HEK293 (cell line): ENCODE results near the gene MERTK.

Experiments used
- CTCF ChIA-PET: fragments of 350-600 bp; formaldehyde crosslinking; extraction: SDS; loops from one replicate; lab custom pipeline; 2021; ENCODE audit warnings: antibody characterized with exemption; lab: Yijun Ruan, JAX
- POLR2A ChIA-PET: fragments of 300-600 bp; formaldehyde crosslinking; extraction: SDS; loops from one replicate; lab custom pipeline; 2020; ENCODE audit warnings: antibody characterized with exemption, inconsistent platforms; lab: Yijun Ruan, JAX
- H3K27ac ChIP-seq: fragments of 200-500 bp; sonication (Bioruptor generic); 2 replicates; pipeline ENCODE4 v1.5.1; 2014; ENCODE audit warnings: low read depth, low read length, control low read depth, inconsistent platforms; ENCODE audit errors: extremely low read depth
- H3K36me3 ChIP-seq, 2 experiments: fragments of 200-500 bp in 1 of 2; sonication (Bioruptor generic) in 1 of 2; 1 replicate in 1 of 2; 2 replicates in 1 of 2; pipeline ENCODE4 v1.5.1; 2014 to 2017; ENCODE audit warnings: inconsistent platforms in 2 of 2, low read length in 2 of 2; ENCODE audit not compliant: control insufficient read depth in 2 of 2, insufficient read depth in 1 of 2
- H3K4me1 ChIP-seq: fragments of 200-500 bp; sonication (Bioruptor generic); 2 replicates; pipeline ENCODE4 v1.5.1; 2014; ENCODE audit warnings: mild to moderate bottlenecking, low read length, inconsistent platforms; ENCODE audit not compliant: control insufficient read depth, insufficient read depth
- H3K4me3 ChIP-seq: 2 replicates; pipeline ENCODE4 v1.5.1; 2011; ENCODE audit warnings: low read depth, mild to moderate bottlenecking, control low read depth, low read length, moderate library complexity
- H3K9me3 ChIP-seq: fragments of 200-500 bp; sonication (Bioruptor generic); 2 replicates; pipeline ENCODE4 v1.5.1; 2014; ENCODE audit warnings: low read depth, low read length, inconsistent platforms; ENCODE audit not compliant: control insufficient read depth, insufficient read depth
- PRDM1 ChIP-seq: fragments of 450-650 bp; formaldehyde crosslinking; IDR thresholded peaks from 2 replicates; pipeline ENCODE4; 2016; ENCODE audit warnings: missing biosample characterization, missing genetic modification characterization
- SP2 ChIP-seq: fragments of 450-650 bp; formaldehyde crosslinking; IDR thresholded peaks from 2 replicates; pipeline ENCODE4 v1.5.1; 2016; ENCODE audit warnings: missing biosample characterization, missing genetic modification characterization
- YY1 ChIP-seq: fragments of 450-650 bp; formaldehyde crosslinking; IDR thresholded peaks from 2 replicates; pipeline ENCODE4 v1.5.1; 2018; ENCODE audit warnings: missing biosample characterization, missing genetic modification characterization
- ZBTB48 ChIP-seq: fragments of 450-650 bp; formaldehyde crosslinking; IDR thresholded peaks from 2 replicates; pipeline ENCODE4 v1.5.1; 2016; ENCODE audit warnings: missing biosample characterization, missing genetic modification characterization
- ZFP69B ChIP-seq: fragments of 450-650 bp; formaldehyde crosslinking; IDR thresholded peaks from 2 replicates; pipeline ENCODE4 v1.5.1; 2016; ENCODE audit warnings: missing biosample characterization, missing genetic modification characterization
- ZNF174 ChIP-seq: fragments of 450-650 bp; formaldehyde crosslinking; IDR thresholded peaks from 2 replicates; pipeline ENCODE4 v1.5.0; 2017; ENCODE audit warnings: missing biosample characterization, mild to moderate bottlenecking, missing genetic modification characterization
- ZNF239 ChIP-seq: fragments of 450-650 bp; formaldehyde crosslinking; IDR thresholded peaks from 2 replicates; pipeline ENCODE4 v1.5.1; 2016; ENCODE audit warnings: missing biosample characterization, missing genetic modification characterization
- ZNF324 ChIP-seq: fragments of 450-650 bp; formaldehyde crosslinking; IDR thresholded peaks from 2 replicates; pipeline ENCODE4 v1.5.1; 2016; ENCODE audit warnings: missing biosample characterization, missing genetic modification characterization
- ZNF366 ChIP-seq: fragments of 450-650 bp; formaldehyde crosslinking; conservative IDR thresholded peaks from 2 replicates; pipeline ENCODE4 v1.5.1; 2016; ENCODE audit warnings: missing biosample characterization, missing genetic modification characterization
- ZNF404 ChIP-seq: fragments of 450-650 bp; formaldehyde crosslinking; IDR thresholded peaks from 2 replicates; pipeline ENCODE4 v1.5.1; 2017; ENCODE audit warnings: missing biosample characterization, missing genetic modification characterization
- ZNF416 ChIP-seq: fragments of 450-650 bp; formaldehyde crosslinking; IDR thresholded peaks from 2 replicates; pipeline ENCODE4 v1.5.1; 2016; ENCODE audit warnings: missing biosample characterization, missing genetic modification characterization
- ZNF423 ChIP-seq: fragments of 450-650 bp; formaldehyde crosslinking; IDR thresholded peaks from 2 replicates; pipeline ENCODE4 v1.5.1; 2016; ENCODE audit warnings: missing biosample characterization, missing genetic modification characterization
- ZNF501 ChIP-seq: fragments of 450-650 bp; formaldehyde crosslinking; IDR thresholded peaks from 2 replicates; pipeline ENCODE4 v1.5.1; 2016; ENCODE audit warnings: missing biosample characterization, missing genetic modification characterization
- ZNF621 ChIP-seq: fragments of 450-650 bp; formaldehyde crosslinking; IDR thresholded peaks from 2 replicates; pipeline ENCODE4 v1.5.1; 2017; ENCODE audit warnings: missing biosample characterization, missing genetic modification characterization
- TF ChIP-seq, protein P1 (sequence below): fragments of 450-650 bp; formaldehyde crosslinking; IDR thresholded peaks from 2 replicates; pipeline ENCODE4 v1.5.1; 2016; ENCODE audit warnings: missing biosample characterization, missing genetic modification characterization
- TF ChIP-seq, protein P2 (sequence below): fragments of 450-650 bp; formaldehyde crosslinking; IDR thresholded peaks from 2 replicates; pipeline ENCODE4 v1.5.1; 2016; ENCODE audit warnings: missing biosample characterization, missing genetic modification characterization
- TF ChIP-seq, protein P3 (sequence below): fragments of 450-650 bp; formaldehyde crosslinking; IDR thresholded peaks from 2 replicates; pipeline ENCODE4 v1.5.1; 2016; ENCODE audit warnings: missing biosample characterization, missing genetic modification characterization
- TF ChIP-seq, protein P4 (sequence below): fragments of 450-650 bp; formaldehyde crosslinking; IDR thresholded peaks from 2 replicates; pipeline ENCODE4 v1.5.1; 2016; ENCODE audit warnings: missing biosample characterization, missing genetic modification characterization
- TF ChIP-seq, protein P5 (sequence below): fragments of 450-650 bp; formaldehyde crosslinking; IDR thresholded peaks from 2 replicates; pipeline ENCODE4 v1.5.1; 2016; ENCODE audit warnings: missing biosample characterization, missing genetic modification characterization

Gene MERTK

DNA sequence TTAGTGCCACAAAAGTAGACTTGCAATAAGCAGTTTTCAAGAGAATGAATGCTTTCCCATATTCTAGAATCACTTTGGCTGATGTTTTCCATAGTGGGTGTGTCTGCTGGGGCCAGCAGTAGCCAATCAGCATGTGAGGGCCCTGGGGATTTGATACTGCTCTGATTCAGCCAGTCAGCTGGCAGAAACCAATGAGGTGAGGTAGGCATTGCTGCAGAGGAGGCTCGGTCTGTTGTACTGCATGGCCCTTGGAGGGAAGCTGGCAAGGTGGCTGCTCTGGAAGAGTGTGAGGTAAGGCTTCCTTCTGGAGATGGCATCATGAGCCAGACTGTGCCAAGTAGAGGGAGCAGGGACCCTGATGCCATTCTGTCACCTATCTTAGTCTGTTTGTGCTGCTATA, 179.4 kb downstream of the MERTK start:
- no peaks in the 10 kb centered on the region for H3K9me3 ChIP-seq
- no peak for TF ChIP-seq ZNF324
- no peak for TF ChIP-seq ZNF366 (tag by site-specific recombination)
- no peak for TF ChIP-seq ZBTB48 (tag by site-specific recombination)
- TF ChIP-seq, protein P1, sequence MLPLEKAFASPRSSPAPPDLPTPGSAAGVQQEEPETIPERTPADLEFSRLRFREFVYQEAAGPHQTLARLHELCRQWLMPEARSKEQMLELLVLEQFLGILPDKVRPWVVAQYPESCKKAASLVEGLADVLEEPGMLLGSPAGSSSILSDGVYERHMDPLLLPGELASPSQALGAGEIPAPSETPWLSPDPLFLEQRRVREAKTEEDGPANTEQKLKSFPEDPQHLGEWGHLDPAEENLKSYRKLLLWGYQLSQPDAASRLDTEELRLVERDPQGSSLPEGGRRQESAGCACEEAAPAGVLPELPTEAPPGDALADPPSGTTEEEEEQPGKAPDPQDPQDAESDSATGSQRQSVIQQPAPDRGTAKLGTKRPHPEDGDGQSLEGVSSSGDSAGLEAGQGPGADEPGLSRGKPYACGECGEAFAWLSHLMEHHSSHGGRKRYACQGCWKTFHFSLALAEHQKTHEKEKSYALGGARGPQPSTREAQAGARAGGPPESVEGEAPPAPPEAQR (tag by site-specific recombination) = no peak
- no peak for TF ChIP-seq YY1 (tag by site-specific recombination)
- TF ChIP-seq, protein P2, sequence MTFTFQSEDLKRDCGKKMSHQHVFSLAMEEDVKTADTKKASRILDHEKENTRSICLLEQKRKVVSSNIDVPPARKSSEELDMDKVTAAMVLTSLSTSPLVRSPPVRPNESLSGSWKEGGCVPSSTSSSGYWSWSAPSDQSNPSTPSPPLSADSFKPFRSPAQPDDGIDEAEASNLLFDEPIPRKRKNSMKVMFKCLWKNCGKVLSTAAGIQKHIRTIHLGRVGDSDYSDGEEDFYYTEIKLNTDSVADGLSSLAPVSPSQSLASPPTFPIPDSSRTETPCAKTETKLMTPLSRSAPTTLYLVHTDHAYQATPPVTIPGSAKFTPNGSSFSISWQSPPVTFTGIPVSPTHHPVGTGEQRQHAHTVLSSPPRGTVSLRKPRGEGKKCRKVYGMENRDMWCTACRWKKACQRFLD (tag by site-specific recombination) = no peak
- no peak for TF ChIP-seq ZNF174
- TF ChIP-seq, protein P3, sequence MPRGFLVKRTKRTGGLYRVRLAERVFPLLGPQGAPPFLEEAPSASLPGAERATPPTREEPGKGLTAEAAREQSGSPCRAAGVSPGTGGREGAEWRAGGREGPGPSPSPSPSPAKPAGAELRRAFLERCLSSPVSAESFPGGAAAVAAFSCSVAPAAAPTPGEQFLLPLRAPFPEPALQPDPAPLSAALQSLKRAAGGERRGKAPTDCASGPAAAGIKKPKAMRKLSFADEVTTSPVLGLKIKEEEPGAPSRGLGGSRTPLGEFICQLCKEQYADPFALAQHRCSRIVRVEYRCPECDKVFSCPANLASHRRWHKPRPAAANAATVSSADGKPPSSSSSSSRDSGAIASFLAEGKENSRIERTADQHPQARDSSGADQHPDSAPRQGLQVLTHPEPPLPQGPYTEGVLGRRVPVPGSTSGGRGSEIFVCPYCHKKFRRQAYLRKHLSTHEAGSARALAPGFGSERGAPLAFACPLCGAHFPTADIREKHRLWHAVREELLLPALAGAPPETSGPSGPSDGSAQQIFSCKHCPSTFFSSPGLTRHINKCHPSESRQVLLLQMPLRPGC (tag by site-specific recombination) = no peak
- TF ChIP-seq ZNF416 (tag by site-specific recombination) = no peak
- TF ChIP-seq ZNF404 (tag by site-specific recombination) = no peak
- no peak for TF ChIP-seq SP2 (tag by site-specific recombination)
- TF ChIP-seq, protein P4, sequence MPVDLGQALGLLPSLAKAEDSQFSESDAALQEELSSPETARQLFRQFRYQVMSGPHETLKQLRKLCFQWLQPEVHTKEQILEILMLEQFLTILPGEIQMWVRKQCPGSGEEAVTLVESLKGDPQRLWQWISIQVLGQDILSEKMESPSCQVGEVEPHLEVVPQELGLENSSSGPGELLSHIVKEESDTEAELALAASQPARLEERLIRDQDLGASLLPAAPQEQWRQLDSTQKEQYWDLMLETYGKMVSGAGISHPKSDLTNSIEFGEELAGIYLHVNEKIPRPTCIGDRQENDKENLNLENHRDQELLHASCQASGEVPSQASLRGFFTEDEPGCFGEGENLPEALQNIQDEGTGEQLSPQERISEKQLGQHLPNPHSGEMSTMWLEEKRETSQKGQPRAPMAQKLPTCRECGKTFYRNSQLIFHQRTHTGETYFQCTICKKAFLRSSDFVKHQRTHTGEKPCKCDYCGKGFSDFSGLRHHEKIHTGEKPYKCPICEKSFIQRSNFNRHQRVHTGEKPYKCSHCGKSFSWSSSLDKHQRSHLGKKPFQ (tag by site-specific recombination) = no peak
- TF ChIP-seq, protein P5, sequence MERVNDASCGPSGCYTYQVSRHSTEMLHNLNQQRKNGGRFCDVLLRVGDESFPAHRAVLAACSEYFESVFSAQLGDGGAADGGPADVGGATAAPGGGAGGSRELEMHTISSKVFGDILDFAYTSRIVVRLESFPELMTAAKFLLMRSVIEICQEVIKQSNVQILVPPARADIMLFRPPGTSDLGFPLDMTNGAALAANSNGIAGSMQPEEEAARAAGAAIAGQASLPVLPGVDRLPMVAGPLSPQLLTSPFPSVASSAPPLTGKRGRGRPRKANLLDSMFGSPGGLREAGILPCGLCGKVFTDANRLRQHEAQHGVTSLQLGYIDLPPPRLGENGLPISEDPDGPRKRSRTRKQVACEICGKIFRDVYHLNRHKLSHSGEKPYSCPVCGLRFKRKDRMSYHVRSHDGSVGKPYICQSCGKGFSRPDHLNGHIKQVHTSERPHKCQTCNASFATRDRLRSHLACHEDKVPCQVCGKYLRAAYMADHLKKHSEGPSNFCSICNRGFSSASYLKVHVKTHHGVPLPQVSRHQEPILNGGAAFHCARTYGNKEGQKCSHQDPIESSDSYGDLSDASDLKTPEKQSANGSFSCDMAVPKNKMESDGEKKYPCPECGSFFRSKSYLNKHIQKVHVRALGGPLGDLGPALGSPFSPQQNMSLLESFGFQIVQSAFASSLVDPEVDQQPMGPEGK = no peak
- no peak for TF ChIP-seq ZFP69B (tag by site-specific recombination)
- no peak for TF ChIP-seq ZNF621 (tag by site-specific recombination)
- TF ChIP-seq ZNF239 (tag by site-specific recombination) = no peak
- no peak for TF ChIP-seq ZNF501
- no peak for TF ChIP-seq PRDM1 (tag by site-specific recombination)
- no peak for TF ChIP-seq ZNF423 (tag by site-specific recombination)
- no peaks in the 10 kb centered on the region for H3K4me1 ChIP-seq
- ChIA-PET CTCF (no interaction called here), POLR2A (no interaction called here)
- no peak overlapping the region for H3K4me3 ChIP-seq
- H3K27ac ChIP-seq = no peak overlapping the region
- H3K36me3 ChIP-seq = peaks cover 0 to 26% of the 10 kb centered on the region in 2 experiments; a peak in 2 of 3 replicates
